PC-9 (cell line): Measurements from ENCODE around the gene SIGLECL1. TPM values are rescaled to one million over a fixed set of nuclear protein-coding genes. Genes with fewer than 3 reads are reported as not detected.
"Not testable (repeated sequence)": the region's sequence is repeated elsewhere in the genome, so short reads cannot be mapped to it uniquely, and the experiment has no call there.

Experiments
- BruUV-seq: library from RNA; stranded (reverse); fragments of 400-500 nt; replicated peaks from 2 replicates; lab custom pipeline; 2021; lab: Mats Ljungman, UMichigan
- CTCF ChIA-PET: fragments of 300-600 bp; sonication (Branson Sonifier 250); formaldehyde crosslinking; loops from one replicate; lab custom pipeline; 2022; ENCODE audit warnings: antibody characterized with exemption; lab: Charles Lee
- POLR2A ChIA-PET: fragments of 300-600 bp; sonication (Branson Sonifier 250); formaldehyde crosslinking; loops from one replicate; lab custom pipeline; 2022; ENCODE audit warnings: antibody characterized with exemption; ENCODE audit not compliant: unreplicated experiment; lab: Charles Lee
- DNase-seq, 2 experiments: peaks; one replicate each; pipeline versions ENCODE4 v3.0.0 to v3.0.0-alpha.2; 2015 to 2022; ENCODE audit warnings: mixed read lengths in 1 of 2
- H2AFZ ChIP-seq: fragments of 200-600 bp; sonication (generic); 2 replicates; pipeline ENCODE4 v1.8.1; 2017; ENCODE audit warnings: antibody characterized with exemption
- H3F3A ChIP-seq: fragments of 200-600 bp; sonication (generic); 2 replicates; pipeline ENCODE4 v1.8.1; 2017; ENCODE audit warnings: antibody characterized with exemption, mild to moderate bottlenecking, low read depth; ENCODE audit not compliant: insufficient read depth
- H3K27ac ChIP-seq: fragments of 200-600 bp; sonication (generic); 2 replicates; pipeline ENCODE4 v1.6.1; 2016; ENCODE audit warnings: mixed run types
- H3K27me3 ChIP-seq: fragments of 200-600 bp; sonication (generic); 2 replicates; pipeline ENCODE4 v1.6.1; 2016; ENCODE audit warnings: low read depth, mixed run types; ENCODE audit not compliant: insufficient read depth
- H3K36me3 ChIP-seq: fragments of 200-600 bp; sonication (generic); 2 replicates; pipeline ENCODE4 v1.6.1; 2016; ENCODE audit warnings: low read depth, mixed run types
- H3K4me1 ChIP-seq: fragments of 200-600 bp; sonication (generic); replicated peaks from 2 replicates; pipeline ENCODE4 v1.6.1; 2016; ENCODE audit warnings: mixed run types; ENCODE audit not compliant: insufficient read depth
- H3K4me2 ChIP-seq: fragments of 200-600 bp; sonication (generic); 2 replicates; pipeline ENCODE4 v1.6.1; 2017; ENCODE audit warnings: mixed run types
- H3K4me3 ChIP-seq: fragments of 200-600 bp; sonication (generic); 2 replicates; pipeline ENCODE4 v1.6.1; 2016; ENCODE audit warnings: mixed run types
- H3K79me2 ChIP-seq: fragments of 200-600 bp; sonication (generic); 2 replicates; pipeline ENCODE4 v1.6.1; 2017; ENCODE audit warnings: low read depth, mixed run types
- H3K9me2 ChIP-seq: fragments of 200-600 bp; sonication (generic); 2 replicates; pipeline ENCODE4 v1.8.1; 2017; ENCODE audit warnings: mild to moderate bottlenecking; ENCODE audit not compliant: insufficient read depth
- H3K9me3 ChIP-seq: fragments of 200-600 bp; sonication (generic); 2 replicates; pipeline ENCODE4 v1.8.1; 2016; ENCODE audit warnings: low read depth; ENCODE audit not compliant: insufficient read depth
- H4K20me1 ChIP-seq: fragments of 200-600 bp; sonication (generic); 2 replicates; pipeline ENCODE4 v1.8.1; 2017; ENCODE audit not compliant: insufficient read depth
- EZH2 ChIP-seq: fragments of 200-600 bp; sonication (generic); IDR thresholded peaks from 2 replicates; pipeline ENCODE4 v1.8.0; 2017; ENCODE audit warnings: antibody characterized with exemption, low read depth
- intact Hi-C: fragments of 100-400 bp; cut with micrococcal nuclease; formaldehyde crosslinking; loops from one replicate; pipeline ENCODE4 v1.10.0; 2022; ENCODE audit not compliant: unreplicated experiment
- total RNA-seq: library from RNA; stranded (reverse); gene quantifications from 2 replicates; pipeline ENCODE4 v1.2.3, GENCODE V29; 2021
- TF ChIP-seq, protein P1 (sequence below): fragments of 200-600 bp; sonication (generic); conservative IDR thresholded peaks from 2 replicates; pipeline ENCODE4 v1.6.1; 2017; ENCODE audit warnings: mixed run types, antibody characterized with exemption, mild to moderate bottlenecking, moderate library complexity

Gene SIGLECL1
- total RNA-seq, 1 experiment from 2014 or later = not detected

DNA sequence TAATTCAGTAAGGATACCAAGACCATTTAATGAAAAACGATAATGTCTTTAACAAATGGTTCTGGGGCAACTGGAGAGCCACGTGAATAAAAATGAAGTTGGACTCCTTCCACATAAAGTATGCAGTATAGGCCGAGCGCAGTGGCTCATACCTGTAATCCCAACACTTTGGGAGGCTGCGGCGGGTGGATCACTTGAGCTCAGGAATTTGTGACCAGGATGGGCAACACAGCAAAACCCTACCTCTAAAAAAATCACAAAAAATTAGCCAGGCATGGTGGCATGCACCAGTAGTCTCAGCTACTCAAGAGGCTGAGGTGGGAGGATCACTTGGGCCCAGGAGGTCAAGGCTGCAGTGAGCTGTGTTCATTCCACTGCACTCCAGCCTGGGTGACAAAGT, 46.6 kb upstream of the SIGLECL1 start:
- H3K79me2 ChIP-seq = no peaks in the 10 kb centered on the region
- H3K27me3 ChIP-seq = peaks cover 97% of the 10 kb centered on the region
- H3K9me3 ChIP-seq = no peaks in the 10 kb centered on the region
- no TSS peak for BruUV-seq
- no peak for TF ChIP-seq EZH2
- TF ChIP-seq, protein P1, sequence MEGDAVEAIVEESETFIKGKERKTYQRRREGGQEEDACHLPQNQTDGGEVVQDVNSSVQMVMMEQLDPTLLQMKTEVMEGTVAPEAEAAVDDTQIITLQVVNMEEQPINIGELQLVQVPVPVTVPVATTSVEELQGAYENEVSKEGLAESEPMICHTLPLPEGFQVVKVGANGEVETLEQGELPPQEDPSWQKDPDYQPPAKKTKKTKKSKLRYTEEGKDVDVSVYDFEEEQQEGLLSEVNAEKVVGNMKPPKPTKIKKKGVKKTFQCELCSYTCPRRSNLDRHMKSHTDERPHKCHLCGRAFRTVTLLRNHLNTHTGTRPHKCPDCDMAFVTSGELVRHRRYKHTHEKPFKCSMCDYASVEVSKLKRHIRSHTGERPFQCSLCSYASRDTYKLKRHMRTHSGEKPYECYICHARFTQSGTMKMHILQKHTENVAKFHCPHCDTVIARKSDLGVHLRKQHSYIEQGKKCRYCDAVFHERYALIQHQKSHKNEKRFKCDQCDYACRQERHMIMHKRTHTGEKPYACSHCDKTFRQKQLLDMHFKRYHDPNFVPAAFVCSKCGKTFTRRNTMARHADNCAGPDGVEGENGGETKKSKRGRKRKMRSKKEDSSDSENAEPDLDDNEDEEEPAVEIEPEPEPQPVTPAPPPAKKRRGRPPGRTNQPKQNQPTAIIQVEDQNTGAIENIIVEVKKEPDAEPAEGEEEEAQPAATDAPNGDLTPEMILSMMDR = no peak
- no peaks in the 10 kb centered on the region for H3F3A ChIP-seq
- H3K4me3 ChIP-seq = no peak overlapping the region
- no peak overlapping the region for H3K4me2 ChIP-seq
- H4K20me1 ChIP-seq = no peaks in the 10 kb centered on the region
- no peak overlapping the region for H3K27ac ChIP-seq
- POLR2A ChIA-PET = no interaction called here
- no peaks in the 10 kb centered on the region for H3K36me3 ChIP-seq
- DNase-seq = no peak
- no peaks in the 10 kb centered on the region for H3K4me1 ChIP-seq
- CTCF ChIA-PET = no interaction called here
- no peak overlapping the region for H2AFZ ChIP-seq
- H3K9me2 ChIP-seq = no peaks in the 10 kb centered on the region
- intact Hi-C loops = no loop called here

DNA sequence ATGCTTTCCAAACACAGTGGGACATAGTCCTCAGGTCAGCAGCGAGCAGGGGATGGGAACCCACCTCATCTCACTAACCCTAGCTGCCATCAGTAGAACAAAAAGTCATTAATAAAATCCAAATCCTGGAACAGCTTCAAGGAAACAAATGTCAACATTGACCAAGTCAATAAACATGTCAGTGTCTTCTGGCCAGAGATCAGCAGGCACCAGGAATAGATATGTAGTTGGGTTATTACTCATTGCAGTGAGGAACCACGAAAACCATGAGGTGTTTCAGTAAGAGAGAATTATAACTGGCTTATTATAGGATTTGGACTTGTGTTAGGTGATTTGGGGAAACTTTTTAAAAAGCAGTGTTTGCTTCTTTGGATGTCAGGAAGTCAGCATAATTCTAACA, 43.1 kb upstream of the SIGLECL1 start:
- no peak overlapping the region for H3K4me3 ChIP-seq
- H3K9me3 ChIP-seq = no peaks in the 10 kb centered on the region
- H3K27ac ChIP-seq = no peak overlapping the region
- BruUV-seq = no TSS peak
- no peaks in the 10 kb centered on the region for H3K4me1 ChIP-seq
- ChIA-PET POLR2A (no interaction called here), CTCF (no interaction called here)
- H2AFZ ChIP-seq = no peak overlapping the region
- no peaks in the 10 kb centered on the region for H3K36me3 ChIP-seq
- no peaks in the 10 kb centered on the region for H4K20me1 ChIP-seq
- no peaks in the 10 kb centered on the region for H3F3A ChIP-seq
- DNase-seq = no peak
- H3K79me2 ChIP-seq = no peaks in the 10 kb centered on the region
- H3K4me2 ChIP-seq = no peak overlapping the region
- intact Hi-C loops = no loop called here
- no peaks in the 10 kb centered on the region for H3K9me2 ChIP-seq
- TF ChIP-seq EZH2 = no peak
- TF ChIP-seq, protein P1 = no peak
- H3K27me3 ChIP-seq = peaks cover 93% of the 10 kb centered on the region

DNA sequence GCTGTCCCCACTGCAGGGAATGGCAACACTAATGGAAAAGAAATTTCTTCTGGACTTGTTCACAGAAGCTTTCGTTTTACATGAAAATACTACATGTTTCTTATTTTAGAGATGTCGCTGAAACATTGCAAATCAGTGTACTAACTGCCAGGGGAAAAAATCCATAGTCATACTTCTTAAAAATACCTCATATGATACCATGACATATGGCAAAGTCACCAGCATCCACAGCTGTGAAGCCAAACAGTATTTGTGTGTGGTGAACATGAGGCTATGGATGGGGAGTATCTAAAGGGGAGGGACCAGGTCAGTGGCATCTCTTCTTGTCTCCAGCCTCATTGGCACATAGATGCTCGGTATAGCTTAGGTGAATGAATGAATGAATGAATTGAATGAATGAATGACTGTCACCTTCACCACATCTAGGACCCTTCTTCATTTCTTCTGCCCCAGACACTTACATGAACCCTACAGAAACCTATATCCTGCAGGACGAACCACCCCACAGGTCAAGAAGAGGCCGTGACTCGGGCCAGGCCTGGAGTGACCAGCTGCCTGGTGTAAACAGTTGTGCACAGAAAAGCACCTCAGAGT, 40.6 kb upstream of the SIGLECL1 start:
- no peaks in the 10 kb centered on the region for H3K79me2 ChIP-seq
- H3K4me2 ChIP-seq = no peak overlapping the region
- no TSS peak for BruUV-seq
- no peaks in the 10 kb centered on the region for H3K4me1 ChIP-seq
- H3K4me3 ChIP-seq = no peak overlapping the region
- no peak for DNase-seq
- no peak overlapping the region for H2AFZ ChIP-seq
- H3K27ac ChIP-seq = no peak overlapping the region
- peaks cover 85% of the 10 kb centered on the region for H3K27me3 ChIP-seq
- no peaks in the 10 kb centered on the region for H3F3A ChIP-seq
- no peak for TF ChIP-seq EZH2
- TF ChIP-seq, protein P1 = no peak
- no peaks in the 10 kb centered on the region for H3K36me3 ChIP-seq
- H3K9me3 ChIP-seq = no peaks in the 10 kb centered on the region
- intact Hi-C loops = no loop called here
- ChIA-PET CTCF (no interaction called here), POLR2A (no interaction called here)
- H4K20me1 ChIP-seq = no peaks in the 10 kb centered on the region
- no peaks in the 10 kb centered on the region for H3K9me2 ChIP-seq

DNA sequence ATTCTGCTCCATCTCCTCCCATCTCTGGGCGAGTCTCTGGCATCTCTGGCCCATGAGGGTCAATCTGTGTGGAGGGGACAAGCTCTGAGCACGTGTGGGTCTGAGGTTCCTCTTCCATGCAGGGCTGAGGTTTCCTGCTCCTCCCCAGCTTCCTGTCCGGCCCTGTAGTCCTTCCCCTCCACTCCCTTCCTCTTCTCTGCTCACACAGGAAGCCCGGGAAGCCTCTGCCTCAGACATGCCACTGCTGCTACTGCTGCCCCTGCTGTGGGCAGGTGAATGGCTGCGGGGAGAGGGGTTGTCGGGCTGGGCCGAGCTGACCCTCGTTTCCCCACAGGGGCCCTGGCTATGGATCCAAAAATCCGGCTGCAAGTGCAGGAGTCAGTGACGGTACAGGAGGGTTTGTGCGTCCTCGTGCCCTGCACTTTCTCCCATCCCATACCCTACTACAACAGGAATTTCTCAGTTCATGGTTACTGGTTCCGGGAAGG, 40.0 kb upstream of the SIGLECL1 start:
- H4K20me1 ChIP-seq, CTCF ChIA-PET, H3K4me3 ChIP-seq, H3K79me2 ChIP-seq, BruUV-seq, H3K9me3 ChIP-seq, H3K9me2 ChIP-seq, intact Hi-C loops, H3F3A ChIP-seq, H3K4me1 ChIP-seq, DNase-seq, H3K4me2 ChIP-seq, H3K36me3 ChIP-seq, H3K27ac ChIP-seq, POLR2A ChIA-PET, H2AFZ ChIP-seq: not testable (repeated sequence)
- H3K27me3 ChIP-seq = peaks cover 80% of the 10 kb centered on the region
